Astrocyte of the cerebellum (primary cell): ENCODE data around the gene RAB37.

Experiments
- DNase-seq: peaks from one replicate; pipeline ENCODE4 v3.0.0-alpha.2; 2011; ENCODE audit warnings: low read depth
- H3K4me3 ChIP-seq: 2 replicates; pipeline ENCODE4 v1.5.1; 2011; ENCODE audit warnings: mild to moderate bottlenecking, low read depth, low read length, moderate library complexity
- in situ Hi-C: cut with HindIII; loops from 2 replicates; pipeline ENCODE4 v1.10.0; 2017; ENCODE audit warnings: low sequenced_read_pairs
- TF ChIP-seq, protein P1 (sequence below): IDR thresholded peaks from 2 replicates; pipeline ENCODE4 v1.5.1; 2012; ENCODE audit warnings: low read length, low read depth, moderate library complexity, mild to moderate bottlenecking; ENCODE audit errors: missing control alignments

RAB37 gene

DNA sequence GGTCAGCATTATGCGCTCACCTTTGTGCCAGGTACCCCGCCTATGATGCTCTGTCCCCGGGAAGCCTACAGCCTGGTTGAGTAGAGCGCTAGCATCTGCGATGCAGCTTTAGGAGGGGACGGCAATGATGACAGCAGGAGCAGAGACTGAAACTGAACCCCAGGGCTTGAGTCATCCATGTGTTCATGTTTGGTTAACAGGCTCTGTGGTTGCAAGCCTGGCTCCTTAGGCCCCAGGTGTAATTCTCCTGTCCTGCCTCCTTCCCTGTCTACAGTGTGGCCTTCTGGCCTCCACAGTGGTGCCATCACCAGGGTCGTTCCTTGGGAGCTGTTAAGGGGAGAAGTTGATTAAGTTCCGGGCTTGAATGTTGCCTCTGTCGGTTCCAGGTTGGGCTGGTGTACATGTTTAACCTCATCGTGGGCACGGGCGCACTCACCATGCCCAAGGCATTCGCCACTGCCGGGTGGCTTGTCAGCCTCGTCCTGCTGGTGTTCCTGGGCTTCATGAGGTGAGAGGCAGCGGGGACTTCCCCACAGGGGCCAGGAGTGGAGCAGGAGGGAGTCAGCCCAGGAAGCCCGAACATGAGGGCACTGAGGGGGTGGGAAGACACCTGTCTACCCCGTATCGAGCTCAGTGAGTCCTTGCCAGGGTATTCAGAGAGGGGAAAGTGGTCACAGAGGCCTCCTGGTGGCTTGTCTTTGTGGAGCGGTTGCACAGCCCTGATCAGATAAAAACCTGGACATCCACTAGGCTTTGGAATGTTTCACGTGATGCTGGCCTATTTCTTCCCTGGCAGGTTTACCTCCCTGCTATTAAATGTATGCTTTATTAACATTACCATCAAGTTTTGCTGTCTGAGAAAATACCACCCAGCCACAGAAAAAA lies 48.3 kb downstream of the RAB37 start:
- DNase-seq, result no peak
- in situ Hi-C loops, result no loop called here

DNA sequence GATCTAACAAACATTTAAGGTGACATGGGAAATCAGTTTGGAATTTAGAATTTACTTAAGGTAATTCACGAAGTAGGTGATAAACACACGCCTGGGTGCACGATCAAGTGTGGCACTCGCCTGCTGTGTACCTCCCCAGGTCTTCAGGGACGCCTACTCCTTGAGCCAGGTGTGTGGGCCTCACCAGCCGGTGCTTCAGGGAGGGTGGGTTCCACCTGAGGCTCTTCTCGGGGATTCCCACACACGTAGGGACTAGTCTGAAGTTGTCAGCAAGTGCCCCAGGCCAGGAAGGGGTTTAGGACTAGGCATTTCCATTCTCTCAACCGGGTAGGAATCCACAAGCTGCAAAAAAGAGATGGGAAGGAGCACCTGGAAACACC lies 48.9 kb downstream of the RAB37 start:
- TF ChIP-seq, protein P1, sequence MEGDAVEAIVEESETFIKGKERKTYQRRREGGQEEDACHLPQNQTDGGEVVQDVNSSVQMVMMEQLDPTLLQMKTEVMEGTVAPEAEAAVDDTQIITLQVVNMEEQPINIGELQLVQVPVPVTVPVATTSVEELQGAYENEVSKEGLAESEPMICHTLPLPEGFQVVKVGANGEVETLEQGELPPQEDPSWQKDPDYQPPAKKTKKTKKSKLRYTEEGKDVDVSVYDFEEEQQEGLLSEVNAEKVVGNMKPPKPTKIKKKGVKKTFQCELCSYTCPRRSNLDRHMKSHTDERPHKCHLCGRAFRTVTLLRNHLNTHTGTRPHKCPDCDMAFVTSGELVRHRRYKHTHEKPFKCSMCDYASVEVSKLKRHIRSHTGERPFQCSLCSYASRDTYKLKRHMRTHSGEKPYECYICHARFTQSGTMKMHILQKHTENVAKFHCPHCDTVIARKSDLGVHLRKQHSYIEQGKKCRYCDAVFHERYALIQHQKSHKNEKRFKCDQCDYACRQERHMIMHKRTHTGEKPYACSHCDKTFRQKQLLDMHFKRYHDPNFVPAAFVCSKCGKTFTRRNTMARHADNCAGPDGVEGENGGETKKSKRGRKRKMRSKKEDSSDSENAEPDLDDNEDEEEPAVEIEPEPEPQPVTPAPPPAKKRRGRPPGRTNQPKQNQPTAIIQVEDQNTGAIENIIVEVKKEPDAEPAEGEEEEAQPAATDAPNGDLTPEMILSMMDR, result no peak
- no peak overlapping the region for H3K4me3 ChIP-seq
- in situ Hi-C loops, result no loop called here
- DNase-seq, result no peak

More for the DNA sequence above, 48.3 kb downstream of the RAB37 start:
- TF ChIP-seq, protein P1, result peak; percentile 21
- H3K4me3 ChIP-seq, result no peak overlapping the region

DNA sequence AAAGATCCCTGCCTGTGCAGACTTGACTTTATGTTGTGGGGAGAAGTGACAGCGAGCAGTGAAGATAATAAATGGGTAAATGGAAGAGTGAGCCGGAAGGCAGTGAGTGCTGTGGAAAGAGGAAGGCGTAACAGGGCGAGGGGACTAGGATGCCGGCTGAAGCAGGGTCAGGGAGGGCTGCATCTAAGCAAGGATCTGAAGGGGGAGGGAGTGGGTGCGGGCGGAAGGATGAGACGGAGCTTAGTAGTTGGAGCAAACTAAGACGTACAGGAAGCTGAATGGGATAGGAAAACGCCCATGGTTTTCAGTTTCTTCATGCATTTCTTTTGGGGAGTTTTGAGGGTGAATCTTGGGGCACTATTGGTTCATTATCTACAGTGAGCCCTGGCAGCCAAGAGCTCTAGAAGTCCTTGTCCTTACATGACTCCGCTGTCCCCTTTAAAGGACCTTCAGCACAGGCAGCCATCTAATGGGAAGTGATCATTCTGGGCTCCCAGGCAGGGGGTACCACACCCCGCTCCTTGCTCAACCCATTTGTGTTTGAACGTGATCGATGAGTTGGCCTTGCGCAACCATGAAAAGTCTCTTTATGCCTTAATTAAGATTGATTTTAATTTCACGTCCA lies 49.5 kb downstream of the RAB37 start:
- in situ Hi-C loops, result no loop called here

DNA sequence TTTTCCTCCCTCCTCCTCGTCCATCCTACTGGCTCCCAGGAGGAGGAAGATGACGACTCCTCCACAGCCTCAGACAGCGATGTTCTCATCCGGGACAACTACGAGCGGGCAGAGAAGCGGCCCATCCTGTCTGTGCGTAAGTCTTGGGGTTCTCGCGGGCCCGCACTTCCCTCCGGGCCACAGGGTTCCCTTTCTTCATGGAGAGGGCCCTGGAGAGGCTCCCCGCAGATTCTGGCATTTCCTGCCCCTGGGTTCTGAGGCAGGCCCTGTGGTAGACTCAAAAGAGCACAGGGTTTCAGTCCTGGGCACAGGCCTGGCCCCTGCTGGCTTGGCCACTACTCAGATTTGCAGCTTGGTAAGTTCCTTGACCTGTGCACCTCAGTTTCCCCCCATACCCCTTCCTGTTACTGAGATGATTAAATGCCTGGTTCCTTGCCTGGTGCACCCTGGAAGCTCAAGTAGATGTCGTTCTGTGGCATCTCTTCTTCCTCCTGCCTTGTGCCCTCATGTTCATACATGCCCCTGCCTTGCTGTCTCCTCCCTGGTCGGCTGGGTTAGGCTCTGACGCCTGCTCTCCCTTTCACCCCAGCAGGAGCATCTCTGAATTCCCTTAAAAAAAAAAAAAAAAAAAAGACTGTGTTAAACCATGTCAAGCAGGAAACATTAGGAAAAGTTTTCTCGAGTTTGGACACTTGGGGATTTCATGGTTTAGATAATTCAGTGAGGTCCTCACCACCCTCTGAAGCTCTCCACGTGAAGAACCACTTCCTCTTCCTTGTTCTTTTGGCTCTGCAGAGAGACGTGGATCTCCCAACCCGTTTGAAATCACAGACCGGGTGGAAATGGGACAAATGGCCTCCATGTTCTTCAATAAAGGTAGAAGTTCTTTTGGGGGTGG lies 53.4 kb downstream of the RAB37 start:
- no peak for DNase-seq
- H3K4me3 ChIP-seq, result no peak overlapping the region
- TF ChIP-seq, protein P1, result no peak
- in situ Hi-C loops, result loop anchor here (5.0 kb wide), 1 partner anchor 67 kb away; the partner anchor contains the start of gene GRIN2C

More for the DNA sequence above, 49.5 kb downstream of the RAB37 start:
- no peak overlapping the region for H3K4me3 ChIP-seq
- DNase-seq, result no peak
- TF ChIP-seq, protein P1, result no peak

DNA sequence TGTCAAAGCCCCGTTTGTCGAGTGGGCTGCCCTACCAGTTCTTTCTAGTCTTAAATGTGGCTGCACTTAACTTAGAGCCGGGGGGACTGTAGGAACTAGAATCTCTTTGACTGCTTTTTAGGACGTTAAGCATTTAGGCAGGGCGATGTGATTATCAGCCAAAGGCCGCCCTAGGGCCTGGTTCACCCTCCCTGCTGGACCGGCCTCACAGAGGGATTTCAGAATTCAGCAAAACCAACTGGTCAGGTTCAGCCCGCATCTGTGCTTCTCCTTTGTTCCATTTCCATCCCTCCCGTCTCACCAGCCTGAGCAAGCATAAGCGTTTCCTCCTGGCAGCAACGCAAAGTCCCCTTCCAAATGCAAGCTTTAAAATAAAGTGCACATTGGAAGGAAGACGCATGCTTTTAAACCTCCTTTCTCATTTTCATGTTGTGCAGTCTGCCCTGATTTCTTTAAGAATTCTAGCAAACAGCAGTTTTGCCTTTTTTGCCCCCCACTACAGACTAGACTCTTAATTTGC lies 55.6 kb downstream of the RAB37 start:
- H3K4me3 ChIP-seq, result no peak overlapping the region
- in situ Hi-C loops, result loop anchor here (5.0 kb wide), 1 partner anchor 65 kb away; the partner anchor contains the start of gene GRIN2C
- TF ChIP-seq, protein P1, result no peak
- DNase-seq, result no peak

DNA sequence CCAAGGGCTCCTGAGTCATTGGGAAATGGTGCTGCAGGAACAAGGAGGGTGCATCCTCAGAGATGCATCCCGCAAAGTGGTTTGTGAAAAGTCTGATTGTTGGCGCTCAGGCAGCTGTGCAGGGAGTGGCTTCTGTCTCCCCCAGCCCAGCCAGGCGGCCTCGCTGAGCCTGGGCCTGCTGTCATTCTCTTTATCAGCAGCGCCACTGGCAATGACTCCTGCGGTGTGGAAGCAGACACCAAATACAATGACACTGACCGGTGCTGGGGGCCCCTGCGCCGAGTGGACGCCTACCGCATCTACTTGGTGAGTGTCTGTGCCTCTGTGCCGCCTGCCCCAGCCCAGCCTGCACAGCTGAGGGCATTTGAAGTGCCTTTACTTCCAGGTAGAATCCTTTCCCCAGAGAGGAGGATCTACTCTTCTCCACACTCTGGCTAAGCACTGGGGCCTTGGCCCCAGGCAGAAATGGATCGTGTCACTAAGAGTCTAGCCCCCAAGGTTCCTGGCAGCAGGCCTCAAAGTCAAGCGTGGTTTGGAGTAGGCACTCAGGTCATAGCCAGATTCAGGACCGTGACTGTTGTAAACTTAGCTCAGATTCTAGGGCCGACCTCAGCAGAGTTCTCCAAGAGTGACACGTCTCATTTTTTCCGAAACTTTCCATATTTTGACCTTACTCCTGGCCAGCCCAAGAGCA lies 58.4 kb downstream of the RAB37 start:
- in situ Hi-C loops, result no loop called here
- no peak overlapping the region for H3K4me3 ChIP-seq
- DNase-seq, result no peak
- TF ChIP-seq, protein P1, result no peak
